Upper lobe of left lung (tissue), 6 donors: Measurements from ENCODE around the gene DHFR2. TPM values are rescaled to one million over a fixed set of nuclear protein-coding genes. Genes with fewer than 3 reads are reported as not detected.
"Not testable (repeated sequence)": the region's sequence is repeated elsewhere in the genome, so short reads cannot be mapped to it uniquely, and the experiment has no call there.

Experiments
- ATAC-seq, 2 donors: fragments of 200-7000 bp; cut with Tn5 transposase; one replicate each; pipeline ENCODE4 v1.9.1; 2022; ENCODE audit warnings: mild to moderate bottlenecking in 2 of 2, moderate library complexity in 2 of 2; ENCODE audit not compliant: low FRiP score in 2 of 2
- DNase-seq, 2 donors: peaks; one replicate each; pipeline ENCODE4 v3.0.0-alpha.2; 2019 to 2020
- H3K27ac ChIP-seq, 4 donors: fragments of 200-600 bp; sonication (generic); one replicate each; pipeline ENCODE4 v1.5.1; 2016 to 2019
- H3K27me3 ChIP-seq, 4 donors: fragments of 200-600 bp; sonication (generic); one replicate each; pipeline ENCODE4 v1.5.1; 2017 to 2019
- H3K36me3 ChIP-seq, 4 donors: fragments of 200-600 bp; sonication (generic); one replicate each; pipeline ENCODE4 v1.5.1; 2016 to 2019
- H3K4me1 ChIP-seq, 4 donors: fragments of 200-600 bp; sonication (generic); one replicate each; pipeline ENCODE4 v1.5.1; 2018 to 2019
- H3K4me3 ChIP-seq, 4 donors: fragments of 200-600 bp; sonication (generic); one replicate each; pipeline ENCODE4 v1.5.1; 2017 to 2019; ENCODE audit warnings: mild to moderate bottlenecking in 2 of 4, moderate library complexity in 1 of 4
- H3K9me3 ChIP-seq, 4 donors: fragments of 200-600 bp; sonication (generic); one replicate each; pipeline ENCODE4 v1.5.1; 2018 to 2019
- CTCF ChIP-seq, 6 experiments: fragments of 450-650 bp in 4 of 6; fragments of 200-600 bp in 2 of 6; sonication (generic) in 2 of 6; IDR thresholded peaks; one replicate each; pipeline ENCODE4 v1.5.1; 2016 to 2019; ENCODE audit warnings: antibody characterized with exemption in 6 of 6
- EP300 ChIP-seq, 4 donors: sonication (generic); formaldehyde crosslinking; IDR thresholded peaks; one replicate each; pipeline ENCODE4 v1.5.1; 2017; ENCODE audit warnings: antibody characterized with exemption in 4 of 4, control low read depth in 2 of 4
- POLR2A ChIP-seq, 4 donors: fragments of 450-650 bp; IDR thresholded peaks; one replicate each; pipeline ENCODE4 v1.5.1; 2016 to 2017; ENCODE audit warnings: antibody characterized with exemption in 4 of 4, mild to moderate bottlenecking in 2 of 4
- POLR2AphosphoS5 ChIP-seq, 2 donors: sonication (generic); formaldehyde crosslinking; IDR thresholded peaks; one replicate each; pipeline ENCODE4 v1.5.1; 2017; ENCODE audit warnings: antibody characterized with exemption in 2 of 2
- WGBS, 2 donors: methylation state at CpG; one replicate each; pipeline ENCODE4 v1.1.5; 2017 to 2018; 5-methylcytosine and 5-hydroxymethylcytosine counted together
- total RNA-seq, 6 donors: library from RNA; depleted of rRNA in 4 of 6; stranded (reverse); fragments of >200 nt in 4 of 6; gene quantifications; one replicate each; pipeline versions ENCODE4 v1.1.0 to v1.2.1, GENCODE V29; 2016 to 2021
- donor health status: DM: no; HTN: no; CAD: no; lungs with moderate emphysema.
- donor health status: DM: no; HTN: yes; CAD: no; lungs with severe emphysema.

Gene DHFR2
- total RNA-seq, 6 donors from 2014 or later, result 2.7 to 7.9 (median 5.3) TPM

- WGBS, 2 donors, result 83 to 90% methylated on average over 1 of the region's 1 CpG
- Histone ChIP-seq H3K4me3 (no peak overlapping the region), H3K9me3 (no peaks in the 10 kb centered on the region), H3K4me1 (no peaks in the 10 kb centered on the region), H3K27ac (no peak overlapping the region), H3K27me3 (no peaks in the 10 kb centered on the region), H3K36me3 (peaks cover 0 to 38% (median 2%) of the 10 kb centered on the region in 4 donors)
- ATAC-seq, result no peak
- TF ChIP-seq EP300 (IDR thresholded peaks at IDR 0.05) (no peak), POLR2A (IDR thresholded peaks at IDR 0.05) (no peak), POLR2AphosphoS5 (IDR thresholded peaks at IDR 0.05) (no peak), CTCF (IDR thresholded peaks at IDR 0.05) (no peak)
- DNase-seq, result no peak
Measured at GRCh38 chr3:94089126-94089525, 26.4 kb upstream of the DHFR2 start.

- DNase-seq (no peak), ATAC-seq (no peak)
- Histone ChIP-seq H3K27me3 (no peaks in the 10 kb centered on the region), H3K36me3 (peaks cover 0 to 30% (median 0%) of the 10 kb centered on the region in 4 donors), H3K4me1 (peaks cover 5 to 10% (median 7%) of the 10 kb centered on the region in 4 donors), H3K4me3 (no peak overlapping the region), H3K9me3 (no peaks in the 10 kb centered on the region), H3K27ac (no peak overlapping the region)
- TF ChIP-seq EP300 (IDR thresholded peaks at IDR 0.05) (no peak), POLR2AphosphoS5 (IDR thresholded peaks at IDR 0.05) (no peak), POLR2A (IDR thresholded peaks at IDR 0.05) (no peak), CTCF (IDR thresholded peaks at IDR 0.05) (no peak)
- 93 to 94% methylated on average over 4 of the region's 4 CpGs for WGBS, 2 donors
Measured at GRCh38 chr3:94083261-94083660, 20.5 kb upstream of the DHFR2 start.

DNA sequence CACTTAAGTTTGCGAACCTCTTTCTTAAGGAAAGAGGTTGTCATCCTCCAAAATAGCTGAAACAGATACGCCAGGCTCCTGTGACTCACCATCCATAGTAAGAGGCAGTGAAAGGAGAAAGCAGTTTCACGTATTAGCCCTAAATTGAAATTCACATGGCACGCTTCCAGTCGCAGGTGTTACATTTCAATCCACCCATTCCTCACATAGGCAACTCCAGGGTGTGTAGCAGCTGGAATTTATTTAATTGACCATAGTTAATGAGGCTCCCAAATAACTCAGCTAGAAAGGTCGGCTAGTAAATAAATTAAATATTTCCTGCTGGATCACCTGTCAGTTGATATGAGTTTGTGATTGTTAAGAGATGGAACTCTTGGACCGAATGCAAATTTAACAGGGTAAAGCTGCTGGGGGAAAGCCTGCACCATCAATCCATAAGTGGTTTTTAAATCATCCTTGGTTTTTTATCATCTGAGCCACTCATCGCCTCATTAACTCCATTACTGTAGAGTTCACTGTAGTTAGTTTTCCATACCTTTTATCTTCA, 19.7 kb upstream of the DHFR2 start:
- WGBS, 2 donors, result 87 to 92% methylated on average over 8 of the region's 8 CpGs
- TF ChIP-seq POLR2A (IDR thresholded peaks at IDR 0.05) (no peak), EP300 (IDR thresholded peaks at IDR 0.05) (no peak), POLR2AphosphoS5 (IDR thresholded peaks at IDR 0.05) (no peak), CTCF (IDR thresholded peaks at IDR 0.05) (no peak)
- H3K9me3 ChIP-seq, result no peaks in the 10 kb centered on the region
- no peak for DNase-seq
- no peak for ATAC-seq
- no peak overlapping the region for H3K27ac ChIP-seq
- H3K36me3 ChIP-seq, result peaks cover 0 to 29% (median 0%) of the 10 kb centered on the region in 4 donors
- H3K27me3 ChIP-seq, result no peaks in the 10 kb centered on the region
- peaks cover 5 to 10% (median 7%) of the 10 kb centered on the region in 4 donors for H3K4me1 ChIP-seq
- no peak overlapping the region for H3K4me3 ChIP-seq

GRCh38 chr3:94081884-94082283, 19.2 kb upstream of the DHFR2 start:
- TF ChIP-seq POLR2AphosphoS5 (IDR thresholded peaks at IDR 0.05) (no peak), EP300 (IDR thresholded peaks at IDR 0.05) (no peak), CTCF (IDR thresholded peaks at IDR 0.05) (no peak), POLR2A (IDR thresholded peaks at IDR 0.05) (no peak)
- no peak for ATAC-seq
- 96 to 98% methylated on average over 5 of the region's 5 CpGs for WGBS, 2 donors

GRCh38 chr3:94080552-94080951, 17.8 kb upstream of the DHFR2 start:
- H3K9me3 ChIP-seq, ATAC-seq, H3K4me3 ChIP-seq, H3K27me3 ChIP-seq, H3K27ac ChIP-seq, H3K4me1 ChIP-seq: not testable (repeated sequence)
- peak in 1 of 2 donors; percentile 38 for DNase-seq
- 57% methylated on average over 5 of the region's 5 CpGs; no CpG with 5 or more reads in 1 of the 2 donors for WGBS, 2 donors
- peaks cover 0 to 32% (median 0%) of the 10 kb centered on the region in 4 donors for H3K36me3 ChIP-seq

More at GRCh38 chr3:94081884-94082283, 19.2 kb upstream of the DHFR2 start:
- no peak for DNase-seq
- no peak overlapping the region for H3K4me3 ChIP-seq
- H3K4me1 ChIP-seq, result peaks cover 5 to 10% (median 7%) of the 10 kb centered on the region in 4 donors
- H3K27me3 ChIP-seq, result no peaks in the 10 kb centered on the region
- H3K9me3 ChIP-seq, result no peaks in the 10 kb centered on the region
- H3K27ac ChIP-seq, result no peak overlapping the region
- H3K36me3 ChIP-seq, result peaks cover 0 to 29% (median 0%) of the 10 kb centered on the region in 4 donors
